HG02840 (cell line): ENCODE measurements around the gene PUS7L.
"Not testable (repeated sequence)": the region's sequence is repeated elsewhere in the genome, so short reads cannot be mapped to it uniquely, and the experiment has no call there.

ENCODE experiments used
- ATAC-seq: cut with Tn5 transposase; IDR thresholded peaks from one replicate; pipeline ENCODE4 v1.9.1; 2021; ENCODE audit warnings: mild to moderate bottlenecking, moderate library complexity, moderate number of reproducible peaks; ENCODE audit not compliant: unreplicated experiment, low FRiP score

The PUS7L gene

GRCh38 chr12:43751360-43751759, 7.2 kb downstream of the PUS7L start:
- ATAC-seq: not testable (repeated sequence)

GRCh38 chr12:43750814-43751213, 7.8 kb downstream of the PUS7L start:
- no peak for ATAC-seq

- no peak for ATAC-seq
Measured at GRCh38 chr12:43749016-43749415, 9.6 kb downstream of the PUS7L start.

- ATAC-seq: no peak
Measured at GRCh38 chr12:43744826-43745225, 13.8 kb downstream of the PUS7L start.

GRCh38 chr12:43742106-43742505, 16.5 kb downstream of the PUS7L start:
- no peak for ATAC-seq

- ATAC-seq: no peak
Measured at GRCh38 chr12:43740511-43741100, 18.0 kb downstream of the PUS7L start.

- no peak for ATAC-seq
Measured at GRCh38 chr12:43737646-43738045, 20.9 kb downstream of the PUS7L start.

- ATAC-seq: no peak
Measured at GRCh38 chr12:43736927-43737440, 21.6 kb downstream of the PUS7L start.

GRCh38 chr12:43733687-43734086, 24.9 kb downstream of the PUS7L start:
- ATAC-seq: no peak

- no peak for ATAC-seq
Measured at GRCh38 chr12:43730283-43730682, 28.3 kb downstream of the PUS7L start.

GRCh38 chr12:43728698-43729097, 29.9 kb downstream of the PUS7L start:
- ATAC-seq: no peak

- no peak for ATAC-seq
Measured at GRCh38 chr12:43728117-43728516, 30.5 kb downstream of the PUS7L start.

GRCh38 chr12:43723134-43723533, 35.5 kb downstream of the PUS7L start:
- no peak for ATAC-seq

GRCh38 chr12:43722621-43723020, 36.0 kb downstream of the PUS7L start:
- ATAC-seq: no peak

- no peak for ATAC-seq
Measured at GRCh38 chr12:43711348-43711747, 47.2 kb downstream of the PUS7L start.

- ATAC-seq: not testable (repeated sequence)
Measured at GRCh38 chr12:43703772-43704171, 54.8 kb downstream of the PUS7L start.

GRCh38 chr12:43701194-43701593, 57.4 kb downstream of the PUS7L start:
- not testable (repeated sequence) for ATAC-seq

GRCh38 chr12:43696154-43696553, 62.4 kb downstream of the PUS7L start:
- ATAC-seq: no peak

GRCh38 chr12:43694879-43695278, 63.7 kb downstream of the PUS7L start:
- no peak for ATAC-seq

- ATAC-seq: no peak
Measured at GRCh38 chr12:43692064-43692463, 66.5 kb downstream of the PUS7L start.

GRCh38 chr12:43685491-43685890, 73.1 kb downstream of the PUS7L start:
- ATAC-seq: not testable (repeated sequence)

- peak; percentile 87 for ATAC-seq
Measured at GRCh38 chr12:43676183-43676813, 82.3 kb downstream of the PUS7L start.
